HepG2 (cell line): Measurements from ENCODE around the gene GSC2. TPM values are rescaled to one million over a fixed set of nuclear protein-coding genes. Genes with fewer than 3 reads are reported as not detected.

ENCODE experiments used
- REPIN1 ChIP-seq: sonication (generic); formaldehyde crosslinking; IDR thresholded peaks from 2 replicates; pipeline ENCODE4 v1.8.0; 2022; ENCODE audit warnings: missing genetic modification reagents, low read depth, mild to moderate bottlenecking, borderline replicate concordance
- TBL1XR1 ChIP-seq: fragments of 150-350 bp; IDR thresholded peaks from 2 replicates; pipeline ENCODE4 v1.6.1; 2014; ENCODE audit warnings: borderline replicate concordance, low read length; ENCODE audit not compliant: partially characterized antibody
- TERF1 ChIP-seq: sonication (generic); formaldehyde crosslinking; IDR thresholded peaks from 2 replicates; pipeline ENCODE4 v1.8.0; 2022; ENCODE audit warnings: mild to moderate bottlenecking, missing genetic modification reagents, moderate library complexity
- ZIK1 ChIP-seq: sonication (generic); formaldehyde crosslinking; IDR thresholded peaks from 2 replicates; pipeline ENCODE4 v1.5.0; 2020; ENCODE audit warnings: mild to moderate bottlenecking, low read depth, missing genetic modification reagents, borderline replicate concordance
- ZNF512B ChIP-seq: sonication (generic); formaldehyde crosslinking; IDR thresholded peaks from 2 replicates; pipeline ENCODE4 v1.5.1; 2020; ENCODE audit warnings: missing genetic modification reagents, mild to moderate bottlenecking, borderline replicate concordance
- polyA plus RNA-seq, 8 experiments: library from polyadenylated mRNA; depleted of rRNA in 3 of 8; stranded (reverse) in 7 of 8; unstranded in 1 of 8; fragments of >200 nt; fragmentation: Illumina TruSeq in 4 of 8; extraction: Trizol in 4 of 8; gene quantifications; 2 replicates each; pipeline versions ENCODE4 v1.2.1 to v1.2.3, GENCODE V29; 2011 to 2016; ENCODE audit warnings: low read depth in 4 of 8, missing spikeins in 1 of 8, mixed read lengths in 1 of 8; ENCODE audit not compliant: insufficient read depth in 1 of 8
- total RNA-seq, 5 experiments: library from RNA; depleted of rRNA; stranded (reverse); fragments of >200 nt; fragmentation: Illumina TruSeq; extraction: Trizol; gene quantifications; 2 replicates each; pipeline ENCODE4 v1.2.3, GENCODE V29; 2016; ENCODE audit warnings: low read depth in 1 of 5
- TF ChIP-seq, protein P1 (sequence below): sonication (generic); formaldehyde crosslinking; IDR thresholded peaks from 2 replicates; pipeline ENCODE4 v1.4.0; 2020; ENCODE audit warnings: missing genetic modification reagents

Gene GSC2
- total and polyA plus RNA-seq, 2 of the 13 experiments (the other 11 are each of a cell fraction or from before 2014, with no cell fraction given), result not detected

DNA sequence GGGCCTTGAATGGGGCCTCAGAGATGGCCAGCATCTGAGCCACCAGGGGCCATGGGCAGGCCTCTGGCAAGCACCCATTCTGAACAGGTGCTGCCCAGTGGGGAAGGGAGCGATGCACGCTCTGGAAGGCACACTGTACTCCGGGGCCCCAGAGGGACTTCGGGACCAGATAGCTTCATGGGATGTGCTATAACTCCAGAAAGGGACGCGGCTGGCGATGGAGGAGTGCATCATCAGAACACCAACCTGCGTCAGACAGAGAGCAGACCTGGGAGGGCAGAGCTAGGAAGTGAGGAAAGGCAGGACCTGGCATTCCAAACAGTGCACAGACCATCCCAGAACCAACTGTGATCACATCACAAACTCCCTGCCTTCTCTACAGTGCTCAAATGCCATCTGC is 44.6 kb downstream of the GSC2 start (continued):
- TF ChIP-seq, protein P1, sequence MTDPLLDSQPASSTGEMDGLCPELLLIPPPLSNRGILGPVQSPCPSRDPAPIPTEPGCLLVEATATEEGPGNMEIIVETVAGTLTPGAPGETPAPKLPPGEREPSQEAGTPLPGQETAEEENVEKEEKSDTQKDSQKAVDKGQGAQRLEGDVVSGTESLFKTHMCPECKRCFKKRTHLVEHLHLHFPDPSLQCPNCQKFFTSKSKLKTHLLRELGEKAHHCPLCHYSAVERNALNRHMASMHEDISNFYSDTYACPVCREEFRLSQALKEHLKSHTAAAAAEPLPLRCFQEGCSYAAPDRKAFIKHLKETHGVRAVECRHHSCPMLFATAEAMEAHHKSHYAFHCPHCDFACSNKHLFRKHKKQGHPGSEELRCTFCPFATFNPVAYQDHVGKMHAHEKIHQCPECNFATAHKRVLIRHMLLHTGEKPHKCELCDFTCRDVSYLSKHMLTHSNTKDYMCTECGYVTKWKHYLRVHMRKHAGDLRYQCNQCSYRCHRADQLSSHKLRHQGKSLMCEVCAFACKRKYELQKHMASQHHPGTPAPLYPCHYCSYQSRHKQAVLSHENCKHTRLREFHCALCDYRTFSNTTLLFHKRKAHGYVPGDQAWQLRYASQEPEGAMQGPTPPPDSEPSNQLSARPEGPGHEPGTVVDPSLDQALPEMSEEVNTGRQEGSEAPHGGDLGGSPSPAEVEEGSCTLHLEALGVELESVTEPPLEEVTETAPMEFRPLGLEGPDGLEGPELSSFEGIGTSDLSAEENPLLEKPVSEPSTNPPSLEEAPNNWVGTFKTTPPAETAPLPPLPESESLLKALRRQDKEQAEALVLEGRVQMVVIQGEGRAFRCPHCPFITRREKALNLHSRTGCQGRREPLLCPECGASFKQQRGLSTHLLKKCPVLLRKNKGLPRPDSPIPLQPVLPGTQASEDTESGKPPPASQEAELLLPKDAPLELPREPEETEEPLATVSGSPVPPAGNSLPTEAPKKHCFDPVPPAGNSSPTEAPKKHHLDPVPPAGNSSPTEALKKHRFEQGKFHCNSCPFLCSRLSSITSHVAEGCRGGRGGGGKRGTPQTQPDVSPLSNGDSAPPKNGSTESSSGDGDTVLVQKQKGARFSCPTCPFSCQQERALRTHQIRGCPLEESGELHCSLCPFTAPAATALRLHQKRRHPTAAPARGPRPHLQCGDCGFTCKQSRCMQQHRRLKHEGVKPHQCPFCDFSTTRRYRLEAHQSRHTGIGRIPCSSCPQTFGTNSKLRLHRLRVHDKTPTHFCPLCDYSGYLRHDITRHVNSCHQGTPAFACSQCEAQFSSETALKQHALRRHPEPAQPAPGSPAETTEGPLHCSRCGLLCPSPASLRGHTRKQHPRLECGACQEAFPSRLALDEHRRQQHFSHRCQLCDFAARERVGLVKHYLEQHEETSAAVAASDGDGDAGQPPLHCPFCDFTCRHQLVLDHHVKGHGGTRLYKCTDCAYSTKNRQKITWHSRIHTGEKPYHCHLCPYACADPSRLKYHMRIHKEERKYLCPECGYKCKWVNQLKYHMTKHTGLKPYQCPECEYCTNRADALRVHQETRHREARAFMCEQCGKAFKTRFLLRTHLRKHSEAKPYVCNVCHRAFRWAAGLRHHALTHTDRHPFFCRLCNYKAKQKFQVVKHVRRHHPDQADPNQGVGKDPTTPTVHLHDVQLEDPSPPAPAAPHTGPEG (CRISPR knock-in tag), result no peak
- TF ChIP-seq TERF1 (CRISPR knock-in tag) (no peak), REPIN1 (CRISPR knock-in tag) (no peak), ZIK1 (CRISPR knock-in tag) (no peak), ZNF512B (CRISPR knock-in tag) (no peak), TBL1XR1 (no peak)
